GM12801 (cell line): ENCODE results near the gene PPIF.

Experiments
- CTCF ChIP-seq: IDR thresholded peaks from one replicate; pipeline ENCODE4 v1.5.1; 2011; ENCODE audit warnings: control low read depth; ENCODE audit not compliant: insufficient read length; ENCODE audit errors: extremely low read depth

Gene PPIF

DNA sequence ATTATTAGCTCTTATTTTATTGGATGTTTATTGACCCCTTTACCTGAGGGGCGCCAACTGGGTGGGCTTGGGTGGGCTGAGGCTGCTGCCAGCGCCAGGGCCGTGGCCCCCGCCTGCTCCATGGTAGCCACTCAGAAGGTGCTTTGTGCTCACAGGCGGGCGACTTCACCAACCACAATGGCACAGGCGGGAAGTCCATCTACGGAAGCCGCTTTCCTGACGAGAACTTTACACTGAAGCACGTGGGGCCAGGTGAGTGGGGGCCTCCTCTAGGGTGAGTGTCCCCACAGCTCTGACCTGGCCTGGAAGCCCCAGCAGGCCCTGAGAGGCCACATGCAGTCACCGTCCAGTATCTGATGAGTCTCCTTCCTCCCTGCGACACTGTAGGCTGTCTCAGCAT lies 4.1 kb downstream of the PPIF start:
- TF ChIP-seq CTCF, result no peak

DNA sequence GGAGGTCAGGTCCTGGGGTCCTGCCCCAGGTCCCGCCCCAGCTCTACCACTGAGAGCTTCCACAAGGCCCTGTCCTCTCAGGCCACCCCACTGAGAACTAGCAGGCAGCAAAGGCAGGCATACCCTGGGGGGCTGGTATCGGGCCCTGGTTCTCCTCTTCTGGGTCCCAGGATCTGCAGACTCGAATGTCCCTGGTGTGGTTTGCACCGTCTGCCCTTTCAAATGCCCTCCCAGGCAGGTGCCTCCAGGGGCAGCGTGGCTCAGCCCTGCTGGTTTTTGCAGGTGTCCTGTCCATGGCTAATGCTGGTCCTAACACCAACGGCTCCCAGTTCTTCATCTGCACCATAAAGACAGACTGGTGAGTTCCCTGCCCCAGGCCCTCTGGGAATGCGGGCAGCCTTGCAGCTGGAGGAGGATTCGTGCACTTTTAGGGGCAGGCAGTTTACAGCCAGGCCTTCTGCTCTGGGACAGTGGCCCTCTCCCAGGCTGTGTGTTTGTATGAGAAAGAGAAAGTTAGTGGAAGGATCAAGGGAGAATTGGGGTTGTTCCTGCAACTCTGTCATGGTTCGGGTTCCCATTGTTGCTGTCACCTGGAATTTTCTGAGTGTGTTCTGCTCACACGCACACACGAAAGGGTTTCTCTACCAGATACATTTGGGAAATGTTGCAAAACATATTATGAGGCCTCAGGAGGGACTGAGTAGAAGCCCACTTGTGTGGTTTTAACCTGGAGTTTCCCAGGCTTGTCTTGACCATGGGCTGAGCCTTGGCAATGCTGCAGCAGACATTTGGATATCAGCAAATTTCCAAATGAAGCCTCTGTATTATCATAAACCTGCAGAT lies 5.0 kb downstream of the PPIF start:
- TF ChIP-seq CTCF, result no peak

- no peak for TF ChIP-seq CTCF
Observed at GRCh38 chr10:79353000-79353406, 5.7 kb downstream of the PPIF start.

GRCh38 chr10:79353726-79354125 lies 6.5 kb downstream of the PPIF start:
- no peak for TF ChIP-seq CTCF

DNA sequence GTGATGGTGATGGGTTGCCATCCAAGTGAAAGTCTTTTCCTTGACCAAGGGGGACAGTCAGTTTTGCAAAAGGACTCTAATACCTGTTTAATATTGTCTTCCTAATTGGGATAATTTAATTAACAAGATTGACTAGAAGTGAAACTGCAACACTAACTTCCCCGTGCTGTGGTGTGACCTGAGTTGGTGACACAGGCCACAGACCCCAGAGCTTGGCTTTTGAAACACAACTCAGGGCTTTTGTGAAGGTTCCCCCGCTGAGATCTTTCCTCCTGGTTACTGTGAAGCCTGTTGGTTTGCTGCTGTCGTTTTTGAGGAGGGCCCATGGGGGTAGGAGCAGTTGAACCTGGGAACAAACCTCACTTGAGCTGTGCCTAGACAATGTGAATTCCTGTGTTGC lies 6.9 kb downstream of the PPIF start:
- TF ChIP-seq CTCF, result no peak

DNA sequence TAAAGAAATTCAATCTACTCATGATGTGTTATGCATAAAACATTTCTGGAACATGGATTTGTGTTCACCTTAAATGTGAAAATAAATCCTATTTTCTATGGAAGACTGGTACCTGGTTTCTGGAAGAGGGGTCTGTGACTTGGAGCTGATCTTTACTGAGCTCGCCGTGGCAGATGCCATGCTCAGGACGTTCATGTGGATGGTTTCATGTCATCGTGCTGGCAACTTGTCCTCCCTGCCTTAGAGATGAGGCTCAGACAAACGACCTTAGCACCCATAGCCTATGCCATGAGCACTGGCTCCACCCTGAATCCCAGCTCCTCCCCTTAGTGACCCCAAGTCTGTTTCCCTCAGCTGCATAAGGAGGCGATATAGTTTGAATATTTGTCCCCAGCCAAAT lies 7.3 kb downstream of the PPIF start:
- no peak for TF ChIP-seq CTCF

DNA sequence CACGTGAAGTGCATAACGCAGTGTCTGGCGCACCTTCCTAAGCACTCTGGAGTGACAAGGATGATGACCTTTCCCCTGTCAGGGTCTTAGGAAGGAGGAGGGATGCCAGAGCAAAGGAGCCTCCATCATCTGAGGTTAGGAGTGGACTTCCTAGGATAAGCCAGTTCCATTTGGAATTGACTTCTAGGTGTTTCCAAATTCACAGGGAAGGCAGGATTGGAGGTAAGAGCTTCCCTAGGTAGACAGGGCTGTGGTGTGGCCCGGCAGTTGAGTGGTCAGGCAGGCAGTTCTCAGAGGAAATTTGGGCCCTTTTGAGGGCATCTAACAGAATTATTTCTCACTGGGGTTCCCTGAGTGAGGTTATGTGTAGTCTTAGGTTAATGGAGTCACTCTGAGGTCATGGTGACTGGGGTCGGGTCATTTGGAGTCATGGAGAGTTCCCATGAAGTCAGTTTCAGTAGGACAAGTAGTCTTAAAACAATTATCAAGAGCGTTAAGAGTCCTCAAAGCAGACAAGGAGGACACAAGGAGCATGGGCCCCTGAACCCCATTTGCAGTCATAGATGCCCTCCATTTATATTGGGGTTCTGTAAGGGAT lies 8.2 kb downstream of the PPIF start:
- no peak for TF ChIP-seq CTCF
